Measurements from ENCODE around the gene RNASEH2A.

Gene RNASEH2A

DNA sequence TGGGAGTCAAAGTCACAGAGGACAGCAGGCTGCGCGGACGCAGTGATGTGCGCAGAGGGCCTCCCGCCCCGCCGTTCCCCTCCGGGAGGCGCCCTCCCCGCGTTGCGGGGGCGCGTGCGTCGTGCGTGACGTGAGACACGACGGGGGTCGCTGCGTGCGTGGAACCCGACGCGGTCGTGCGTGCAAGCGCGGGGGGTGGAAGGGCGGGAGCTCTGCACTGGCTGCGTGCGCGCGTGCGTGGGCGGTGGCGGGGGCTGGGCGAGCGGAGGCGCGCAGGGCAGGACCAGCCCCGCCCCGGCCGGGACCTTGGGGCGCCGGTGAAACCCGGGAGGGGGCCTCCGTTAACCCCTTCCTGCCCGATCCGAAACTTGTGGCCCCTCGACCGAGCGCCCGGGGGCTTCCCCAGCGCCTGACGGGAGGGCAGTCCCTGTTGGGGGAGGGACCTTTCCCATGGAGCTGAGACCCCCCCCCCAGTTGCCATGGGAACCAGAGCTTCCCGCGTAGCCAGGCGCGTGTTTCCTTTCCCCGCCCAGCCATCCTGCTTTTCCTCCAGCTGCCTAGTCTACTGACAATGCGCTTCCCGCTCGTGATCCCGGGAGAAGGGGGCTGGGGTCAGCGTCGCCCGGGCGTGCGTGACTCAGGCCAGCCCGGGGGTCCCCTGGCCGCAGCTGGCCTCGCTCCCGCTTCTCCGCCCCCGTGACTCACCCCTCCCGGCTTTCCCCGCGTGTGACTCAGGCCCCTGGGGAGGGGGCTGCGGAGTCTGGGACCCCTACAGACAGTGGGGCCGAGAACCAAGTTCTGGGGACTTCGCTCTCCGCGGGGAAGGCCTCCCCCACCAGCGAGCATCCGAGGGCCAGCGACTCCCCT is 23.7 kb upstream of the RNASEH2A start:
- peak; percentile 44 for ATAC-seq
- TF ChIP-seq ZC3H10 (CRISPR knock-in tag; IDR thresholded peaks at IDR 0.05), result peak; percentile 75; the same call in 1 of the 2 replicates
- no peak for TF ChIP-seq BACH2 (CRISPR knock-in tag; IDR thresholded peaks at IDR 0.05; ENCODE audit: borderline replicate concordance)
- TF ChIP-seq, protein P1, sequence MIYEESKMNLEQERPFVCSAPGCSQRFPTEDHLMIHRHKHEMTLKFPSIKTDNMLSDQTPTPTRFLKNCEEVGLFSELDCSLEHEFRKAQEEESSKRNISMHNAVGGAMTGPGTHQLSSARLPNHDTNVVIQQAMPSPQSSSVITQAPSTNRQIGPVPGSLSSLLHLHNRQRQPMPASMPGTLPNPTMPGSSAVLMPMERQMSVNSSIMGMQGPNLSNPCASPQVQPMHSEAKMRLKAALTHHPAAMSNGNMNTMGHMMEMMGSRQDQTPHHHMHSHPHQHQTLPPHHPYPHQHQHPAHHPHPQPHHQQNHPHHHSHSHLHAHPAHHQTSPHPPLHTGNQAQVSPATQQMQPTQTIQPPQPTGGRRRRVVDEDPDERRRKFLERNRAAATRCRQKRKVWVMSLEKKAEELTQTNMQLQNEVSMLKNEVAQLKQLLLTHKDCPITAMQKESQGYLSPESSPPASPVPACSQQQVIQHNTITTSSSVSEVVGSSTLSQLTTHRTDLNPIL (CRISPR knock-in tag; IDR thresholded peaks at IDR 0.05; ENCODE audit: low read depth), result no peak
- TF ChIP-seq, protein P2, sequence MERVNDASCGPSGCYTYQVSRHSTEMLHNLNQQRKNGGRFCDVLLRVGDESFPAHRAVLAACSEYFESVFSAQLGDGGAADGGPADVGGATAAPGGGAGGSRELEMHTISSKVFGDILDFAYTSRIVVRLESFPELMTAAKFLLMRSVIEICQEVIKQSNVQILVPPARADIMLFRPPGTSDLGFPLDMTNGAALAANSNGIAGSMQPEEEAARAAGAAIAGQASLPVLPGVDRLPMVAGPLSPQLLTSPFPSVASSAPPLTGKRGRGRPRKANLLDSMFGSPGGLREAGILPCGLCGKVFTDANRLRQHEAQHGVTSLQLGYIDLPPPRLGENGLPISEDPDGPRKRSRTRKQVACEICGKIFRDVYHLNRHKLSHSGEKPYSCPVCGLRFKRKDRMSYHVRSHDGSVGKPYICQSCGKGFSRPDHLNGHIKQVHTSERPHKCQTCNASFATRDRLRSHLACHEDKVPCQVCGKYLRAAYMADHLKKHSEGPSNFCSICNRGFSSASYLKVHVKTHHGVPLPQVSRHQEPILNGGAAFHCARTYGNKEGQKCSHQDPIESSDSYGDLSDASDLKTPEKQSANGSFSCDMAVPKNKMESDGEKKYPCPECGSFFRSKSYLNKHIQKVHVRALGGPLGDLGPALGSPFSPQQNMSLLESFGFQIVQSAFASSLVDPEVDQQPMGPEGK (CRISPR knock-in tag; IDR thresholded peaks at IDR 0.05; ENCODE audit: borderline replicate concordance), result peak; percentile 98
- TF ChIP-seq ZFP3 (CRISPR knock-in tag; IDR thresholded peaks at IDR 0.05), result peak; percentile 50; the same call in 1 of the 2 replicates
- TF ChIP-seq, protein P3, sequence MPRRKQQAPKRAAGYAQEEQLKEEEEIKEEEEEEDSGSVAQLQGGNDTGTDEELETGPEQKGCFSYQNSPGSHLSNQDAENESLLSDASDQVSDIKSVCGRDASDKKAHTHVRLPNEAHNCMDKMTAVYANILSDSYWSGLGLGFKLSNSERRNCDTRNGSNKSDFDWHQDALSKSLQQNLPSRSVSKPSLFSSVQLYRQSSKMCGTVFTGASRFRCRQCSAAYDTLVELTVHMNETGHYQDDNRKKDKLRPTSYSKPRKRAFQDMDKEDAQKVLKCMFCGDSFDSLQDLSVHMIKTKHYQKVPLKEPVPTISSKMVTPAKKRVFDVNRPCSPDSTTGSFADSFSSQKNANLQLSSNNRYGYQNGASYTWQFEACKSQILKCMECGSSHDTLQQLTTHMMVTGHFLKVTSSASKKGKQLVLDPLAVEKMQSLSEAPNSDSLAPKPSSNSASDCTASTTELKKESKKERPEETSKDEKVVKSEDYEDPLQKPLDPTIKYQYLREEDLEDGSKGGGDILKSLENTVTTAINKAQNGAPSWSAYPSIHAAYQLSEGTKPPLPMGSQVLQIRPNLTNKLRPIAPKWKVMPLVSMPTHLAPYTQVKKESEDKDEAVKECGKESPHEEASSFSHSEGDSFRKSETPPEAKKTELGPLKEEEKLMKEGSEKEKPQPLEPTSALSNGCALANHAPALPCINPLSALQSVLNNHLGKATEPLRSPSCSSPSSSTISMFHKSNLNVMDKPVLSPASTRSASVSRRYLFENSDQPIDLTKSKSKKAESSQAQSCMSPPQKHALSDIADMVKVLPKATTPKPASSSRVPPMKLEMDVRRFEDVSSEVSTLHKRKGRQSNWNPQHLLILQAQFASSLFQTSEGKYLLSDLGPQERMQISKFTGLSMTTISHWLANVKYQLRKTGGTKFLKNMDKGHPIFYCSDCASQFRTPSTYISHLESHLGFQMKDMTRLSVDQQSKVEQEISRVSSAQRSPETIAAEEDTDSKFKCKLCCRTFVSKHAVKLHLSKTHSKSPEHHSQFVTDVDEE (CRISPR knock-in tag; IDR thresholded peaks at IDR 0.05), result peak; percentile 94
- peak; percentile 48; the same call in 1 of the 2 replicates for TF ChIP-seq SNAI2 (CRISPR knock-in tag; IDR thresholded peaks at IDR 0.05)
- no peak for TF ChIP-seq PPARA (CRISPR knock-in tag; IDR thresholded peaks at IDR 0.05; ENCODE audit: borderline replicate concordance)
- TF ChIP-seq GLIS3 (CRISPR knock-in tag; IDR thresholded peaks at IDR 0.05), result no peak

DNA sequence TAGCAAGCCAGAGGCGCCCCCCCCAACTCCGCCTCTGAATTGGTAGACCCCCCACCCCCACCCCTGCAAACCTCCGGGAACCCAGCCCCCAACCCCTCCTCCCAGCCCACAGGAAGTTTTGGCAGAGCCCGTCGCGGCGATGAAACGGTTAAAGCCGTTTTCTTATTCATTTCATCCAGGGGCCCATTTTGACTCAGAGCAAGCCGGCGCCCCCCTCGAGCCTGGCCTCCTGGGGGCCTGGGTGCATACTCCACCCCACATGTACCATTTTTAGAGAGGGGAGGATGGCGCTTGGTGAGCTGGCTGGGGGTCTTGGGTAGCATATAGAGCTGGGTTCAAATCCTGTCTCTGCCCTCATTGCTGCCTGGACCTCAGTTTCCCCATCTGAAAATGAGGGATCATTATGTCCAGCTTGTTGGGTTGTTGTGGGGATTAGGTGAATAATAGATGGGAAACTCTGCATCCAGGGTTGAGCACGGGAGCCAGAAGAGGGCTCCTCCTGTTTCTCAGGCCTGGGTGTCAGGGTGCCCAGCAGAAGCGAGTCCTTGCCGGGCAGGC is 23.0 kb upstream of the RNASEH2A start:
- ATAC-seq, result no peak
- TF ChIP-seq ZFP30 (CRISPR knock-in tag; IDR thresholded peaks at IDR 0.05), result no peak
- TF ChIP-seq, protein P4, sequence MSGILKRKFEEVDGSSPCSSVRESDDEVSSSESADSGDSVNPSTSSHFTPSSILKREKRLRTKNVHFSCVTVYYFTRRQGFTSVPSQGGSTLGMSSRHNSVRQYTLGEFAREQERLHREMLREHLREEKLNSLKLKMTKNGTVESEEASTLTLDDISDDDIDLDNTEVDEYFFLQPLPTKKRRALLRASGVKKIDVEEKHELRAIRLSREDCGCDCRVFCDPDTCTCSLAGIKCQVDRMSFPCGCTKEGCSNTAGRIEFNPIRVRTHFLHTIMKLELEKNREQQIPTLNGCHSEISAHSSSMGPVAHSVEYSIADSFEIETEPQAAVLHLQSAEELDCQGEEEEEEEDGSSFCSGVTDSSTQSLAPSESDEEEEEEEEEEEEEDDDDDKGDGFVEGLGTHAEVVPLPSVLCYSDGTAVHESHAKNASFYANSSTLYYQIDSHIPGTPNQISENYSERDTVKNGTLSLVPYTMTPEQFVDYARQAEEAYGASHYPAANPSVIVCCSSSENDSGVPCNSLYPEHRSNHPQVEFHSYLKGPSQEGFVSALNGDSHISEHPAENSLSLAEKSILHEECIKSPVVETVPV (CRISPR knock-in tag; IDR thresholded peaks at IDR 0.05), result no peak
- no peak for TF ChIP-seq ZC3H10 (CRISPR knock-in tag; IDR thresholded peaks at IDR 0.05)
- TF ChIP-seq TCF4 (CRISPR knock-in tag; IDR thresholded peaks at IDR 0.05; ENCODE audit: borderline replicate concordance), result no peak
- no peak for TF ChIP-seq CSDC2 (CRISPR knock-in tag; IDR thresholded peaks at IDR 0.05)
- TF ChIP-seq, protein P5, sequence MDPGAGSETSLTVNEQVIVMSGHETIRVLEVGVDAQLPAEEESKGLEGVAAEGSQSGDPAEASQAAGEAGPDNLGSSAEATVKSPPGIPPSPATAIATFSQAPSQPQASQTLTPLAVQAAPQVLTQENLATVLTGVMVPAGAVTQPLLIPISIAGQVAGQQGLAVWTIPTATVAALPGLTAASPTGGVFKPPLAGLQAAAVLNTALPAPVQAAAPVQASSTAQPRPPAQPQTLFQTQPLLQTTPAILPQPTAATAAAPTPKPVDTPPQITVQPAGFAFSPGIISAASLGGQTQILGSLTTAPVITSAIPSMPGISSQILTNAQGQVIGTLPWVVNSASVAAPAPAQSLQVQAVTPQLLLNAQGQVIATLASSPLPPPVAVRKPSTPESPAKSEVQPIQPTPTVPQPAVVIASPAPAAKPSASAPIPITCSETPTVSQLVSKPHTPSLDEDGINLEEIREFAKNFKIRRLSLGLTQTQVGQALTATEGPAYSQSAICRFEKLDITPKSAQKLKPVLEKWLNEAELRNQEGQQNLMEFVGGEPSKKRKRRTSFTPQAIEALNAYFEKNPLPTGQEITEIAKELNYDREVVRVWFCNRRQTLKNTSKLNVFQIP (CRISPR knock-in tag; IDR thresholded peaks at IDR 0.05; ENCODE audit: borderline replicate concordance, low read depth), result no peak
- TF ChIP-seq, protein P3 (CRISPR knock-in tag; IDR thresholded peaks at IDR 0.05), result no peak
- TF ChIP-seq, protein P1 (CRISPR knock-in tag; IDR thresholded peaks at IDR 0.05; ENCODE audit: low read depth), result no peak
- no peak for TF ChIP-seq PPARA (CRISPR knock-in tag; IDR thresholded peaks at IDR 0.05; ENCODE audit: borderline replicate concordance)
- no peak for TF ChIP-seq RARB (CRISPR knock-in tag; IDR thresholded peaks at IDR 0.05)
- TF ChIP-seq ZFP3 (CRISPR knock-in tag; IDR thresholded peaks at IDR 0.05), result no peak
- TF ChIP-seq ZNF565 (CRISPR knock-in tag; conservative IDR thresholded peaks at IDR 0.05; ENCODE audit: low read depth), result no peak
- TF ChIP-seq OSR1 (CRISPR knock-in tag; IDR thresholded peaks at IDR 0.05), result no peak
- no peak for TF ChIP-seq ZNF8 (CRISPR knock-in tag; IDR thresholded peaks at IDR 0.05)
- no peak for TF ChIP-seq BACH2 (CRISPR knock-in tag; IDR thresholded peaks at IDR 0.05; ENCODE audit: borderline replicate concordance)
- TF ChIP-seq ISL1 (CRISPR knock-in tag; IDR thresholded peaks at IDR 0.05), result no peak
- TF ChIP-seq TOX (CRISPR knock-in tag; IDR thresholded peaks at IDR 0.05; ENCODE audit: borderline replicate concordance), result no peak
- TF ChIP-seq ARNTL (CRISPR knock-in tag; IDR thresholded peaks at IDR 0.05; ENCODE audit: borderline replicate concordance, low read depth), result no peak
- TF ChIP-seq ESRRG (CRISPR knock-in tag; IDR thresholded peaks at IDR 0.05), result no peak
- TF ChIP-seq, protein P2 (CRISPR knock-in tag; IDR thresholded peaks at IDR 0.05; ENCODE audit: borderline replicate concordance), result no peak
